AG09319 (cell line): Measurements from ENCODE around the gene ADGRL3.

Experiments used
- DNase-seq: peaks from one replicate; pipeline ENCODE4 v3.0.0-alpha.2; 2010; ENCODE audit warnings: low read depth; ENCODE audit errors: extremely low read depth
- CTCF ChIP-seq: IDR thresholded peaks from 2 replicates; pipeline ENCODE4 v1.5.1; 2011; ENCODE audit warnings: low read depth, mild to moderate bottlenecking, inconsistent platforms, low read length, moderate library complexity

The ADGRL3 gene

GRCh38 chr4:62018537-62018936 is 818.4 kb downstream of the ADGRL3 start:
- TF ChIP-seq CTCF, result no peak
- DNase-seq, result no peak

- no peak for TF ChIP-seq CTCF
- no peak for DNase-seq
Measured at GRCh38 chr4:62023633-62024032, 823.5 kb downstream of the ADGRL3 start.

- no peak for TF ChIP-seq CTCF
- no peak for DNase-seq
Measured at GRCh38 chr4:62028745-62029144, 828.6 kb downstream of the ADGRL3 start.

- no peak for TF ChIP-seq CTCF
Measured at GRCh38 chr4:62030958-62031357, 830.8 kb downstream of the ADGRL3 start.

GRCh38 chr4:62037571-62037970 is 837.4 kb downstream of the ADGRL3 start:
- no peak for DNase-seq
- TF ChIP-seq CTCF, result no peak

More at GRCh38 chr4:62030958-62031357, 830.8 kb downstream of the ADGRL3 start:
- no peak for DNase-seq

GRCh38 chr4:62051332-62051731 is 851.2 kb downstream of the ADGRL3 start:
- TF ChIP-seq CTCF, result no peak
- DNase-seq, result no peak

- no peak for DNase-seq
- no peak for TF ChIP-seq CTCF
Measured at GRCh38 chr4:62053974-62054373, 853.8 kb downstream of the ADGRL3 start.
